Measurements from ENCODE around the gene C12orf57. TPM values are rescaled to one million over a fixed set of nuclear protein-coding genes. Genes with fewer than 3 reads are reported as not detected.

Gene C12orf57
- total and polyA plus RNA-seq, 9 of the 15 experiments (the other 6 are each of a cell fraction or from before 2014, with no cell fraction given) = 26.7 to 191 (median 107) TPM

DNA sequence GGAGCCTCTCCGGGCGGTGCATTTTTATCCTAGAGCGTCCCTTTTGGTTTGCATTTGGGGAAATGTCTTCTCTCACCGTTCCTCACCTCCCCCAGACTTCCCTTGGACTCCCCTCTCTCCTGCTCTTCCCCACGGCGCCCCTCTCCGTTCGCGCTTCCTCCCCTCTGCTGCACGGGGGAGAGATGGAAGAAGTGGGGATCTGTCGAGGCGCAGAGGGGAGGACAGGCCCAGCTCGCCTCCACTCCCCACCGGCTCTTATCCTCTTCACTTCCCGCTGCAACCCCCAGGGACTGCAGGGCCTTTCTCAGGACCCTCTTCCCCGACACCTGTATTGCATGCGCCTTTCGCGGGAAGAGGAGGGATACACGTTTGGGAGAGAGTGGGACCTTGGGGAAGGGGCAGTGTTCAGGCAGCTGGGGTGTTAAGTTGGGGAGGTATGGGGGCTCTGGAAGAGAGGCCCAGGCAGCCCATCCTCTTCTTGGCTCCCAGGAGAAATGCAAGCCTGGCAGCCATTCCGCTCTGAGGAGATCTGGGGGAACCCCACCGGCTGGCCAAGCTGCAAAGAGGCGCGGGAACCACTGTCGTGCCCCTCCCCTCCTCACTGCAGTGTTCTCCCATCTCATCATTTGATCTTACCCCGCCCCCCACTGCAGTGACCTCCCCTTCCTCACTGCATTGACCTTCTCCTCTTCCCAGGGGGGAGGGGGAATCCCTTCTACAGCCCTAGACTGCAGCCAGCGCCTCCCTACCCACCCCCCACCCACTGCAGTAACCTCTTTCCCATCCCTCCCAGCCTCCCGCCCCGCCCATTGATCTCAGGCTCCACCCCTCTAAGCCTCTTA is 28.7 kb upstream of the C12orf57 start:
- POLR2A ChIA-PET = no interaction called here
- CTCF ChIA-PET (ENCODE audit: low intra/inter-chr PET ratio) = no interaction called here
- no TSS peak for BruUV-seq (replicated peaks)
- 23% methylated on average over 7 of the region's 29 CpGs for WGBS (ENCODE audit: insufficient coverage, low coverage, missing lambda C conversion rate)
- Histone ChIP-seq H2AFZ (ENCODE audit: low read depth, low read length) (peak overlapping the region; percentile 59), H3K27me3 (ENCODE audit: control insufficient read depth in 2 of 2, insufficient read depth in 2 of 2, low read length in 2 of 2) (no peaks in the 10 kb centered on the region), H3K9me1 (ENCODE audit: control insufficient read depth, insufficient read depth, low read length) (peaks cover 6% of the 10 kb centered on the region), H3K4me3 (peak overlapping the region; percentile 46), H3K27ac (ENCODE audit: extremely low read depth, low read depth, low read length) (no peak overlapping the region; the same call in 2 of the 3 replicates), H3K4me2 (ENCODE audit: insufficient read depth, low read length) (peak overlapping the region; percentile 76), H3K9ac (ENCODE audit: insufficient read depth in 1 of 2, low read depth in 2 of 2, low read length in 2 of 2) (peak overlapping the region; percentile 34 to 87; a peak in 3 of 4 replicates), H3K4me1 (replicated peaks in 1 of 2; ENCODE audit: control insufficient read depth in 2 of 2, insufficient read depth in 2 of 2, low read length in 2 of 2) (peaks cover 12 to 40% of the 10 kb centered on the region in 2 experiments; a peak in 4 of 5 replicates), H3K9me3 (replicated peaks; ENCODE audit: control insufficient read depth, insufficient read depth, low read depth, low read length) (no peaks in the 10 kb centered on the region), H3K36me3 (ENCODE audit: control insufficient read depth, insufficient read depth, low read length) (peaks cover 19% of the 10 kb centered on the region; the same call in 2 of the 3 replicates), H3K79me2 (ENCODE audit: control insufficient read depth, insufficient read depth, low read length) (peaks cover 19% of the 10 kb centered on the region), H4K20me1 (replicated peaks; ENCODE audit: control insufficient read depth, insufficient read depth, low read length) (no peaks in the 10 kb centered on the region)
- in situ Hi-C loops (cut with MboI) (no loop called here), intact Hi-C loops (cut with micrococcal nuclease) (no loop called here)
- TF ChIP-seq NRF1 (conservative IDR thresholded peaks at IDR 0.05 in 1 of 2, IDR thresholded peaks at IDR 0.05 in 1 of 2) (0 out of 4 replicates have a peak, but pooled peaks have one; percentile 4 to 6), GATA2 (CRISPR knock-in tag; IDR thresholded peaks at IDR 0.05) (0 out of 2 replicates have a peak, but pooled peaks have one; percentile 34), ETV5 (CRISPR knock-in tag; IDR thresholded peaks at IDR 0.05; ENCODE audit: low read depth) (no peak)
- TF ChIP-seq, protein P1, sequence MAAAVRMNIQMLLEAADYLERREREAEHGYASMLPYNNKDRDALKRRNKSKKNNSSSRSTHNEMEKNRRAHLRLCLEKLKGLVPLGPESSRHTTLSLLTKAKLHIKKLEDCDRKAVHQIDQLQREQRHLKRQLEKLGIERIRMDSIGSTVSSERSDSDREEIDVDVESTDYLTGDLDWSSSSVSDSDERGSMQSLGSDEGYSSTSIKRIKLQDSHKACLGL (CRISPR knock-in tag; IDR thresholded peaks at IDR 0.05; ENCODE audit: borderline replicate concordance, poor library complexity, severe bottlenecking) = no peak
- TF ChIP-seq, protein P2, sequence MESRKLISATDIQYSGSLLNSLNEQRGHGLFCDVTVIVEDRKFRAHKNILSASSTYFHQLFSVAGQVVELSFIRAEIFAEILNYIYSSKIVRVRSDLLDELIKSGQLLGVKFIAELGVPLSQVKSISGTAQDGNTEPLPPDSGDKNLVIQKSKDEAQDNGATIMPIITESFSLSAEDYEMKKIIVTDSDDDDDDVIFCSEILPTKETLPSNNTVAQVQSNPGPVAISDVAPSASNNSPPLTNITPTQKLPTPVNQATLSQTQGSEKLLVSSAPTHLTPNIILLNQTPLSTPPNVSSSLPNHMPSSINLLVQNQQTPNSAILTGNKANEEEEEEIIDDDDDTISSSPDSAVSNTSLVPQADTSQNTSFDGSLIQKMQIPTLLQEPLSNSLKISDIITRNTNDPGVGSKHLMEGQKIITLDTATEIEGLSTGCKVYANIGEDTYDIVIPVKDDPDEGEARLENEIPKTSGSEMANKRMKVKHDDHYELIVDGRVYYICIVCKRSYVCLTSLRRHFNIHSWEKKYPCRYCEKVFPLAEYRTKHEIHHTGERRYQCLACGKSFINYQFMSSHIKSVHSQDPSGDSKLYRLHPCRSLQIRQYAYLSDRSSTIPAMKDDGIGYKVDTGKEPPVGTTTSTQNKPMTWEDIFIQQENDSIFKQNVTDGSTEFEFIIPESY (CRISPR knock-in tag; IDR thresholded peaks at IDR 0.05) = peak; percentile 5; the same call in 1 of the 2 replicates
- TF ChIP-seq, protein P3, sequence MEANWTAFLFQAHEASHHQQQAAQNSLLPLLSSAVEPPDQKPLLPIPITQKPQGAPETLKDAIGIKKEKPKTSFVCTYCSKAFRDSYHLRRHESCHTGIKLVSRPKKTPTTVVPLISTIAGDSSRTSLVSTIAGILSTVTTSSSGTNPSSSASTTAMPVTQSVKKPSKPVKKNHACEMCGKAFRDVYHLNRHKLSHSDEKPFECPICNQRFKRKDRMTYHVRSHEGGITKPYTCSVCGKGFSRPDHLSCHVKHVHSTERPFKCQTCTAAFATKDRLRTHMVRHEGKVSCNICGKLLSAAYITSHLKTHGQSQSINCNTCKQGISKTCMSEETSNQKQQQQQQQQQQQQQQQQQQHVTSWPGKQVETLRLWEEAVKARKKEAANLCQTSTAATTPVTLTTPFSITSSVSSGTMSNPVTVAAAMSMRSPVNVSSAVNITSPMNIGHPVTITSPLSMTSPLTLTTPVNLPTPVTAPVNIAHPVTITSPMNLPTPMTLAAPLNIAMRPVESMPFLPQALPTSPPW (CRISPR knock-in tag; IDR thresholded peaks at IDR 0.05) = peak; percentile 46; the same call in 1 of the 2 replicates
- ATAC-seq (peak; percentile 77), FAIRE-seq (no peak), DNase-seq (ENCODE audit: extremely low read depth in 1 of 4, low spot score in 3 of 4) (peak; percentile 70 to 84 (median 72))
